ENCODE measurements around the gene ANKRD34B. TPM values are rescaled to one million over a fixed set of nuclear protein-coding genes. Genes with fewer than 3 reads are reported as not detected.

Gene ANKRD34B
- total RNA-seq (not detected in 2 replicates), polyA plus RNA-seq (not detected in 2 replicates), polyA minus RNA-seq (not detected in 2 replicates)
- 0.02 TPM for total RNA-seq (2013)

- Mint-ChIP-seq H3K4me3 (peak within 1 kb of the TSS; percentile 74), H3K4me1 (peaks cover 9% of the 10 kb centered on the region), H3K9me3 (ENCODE audit: insufficient read depth) (no peaks in the 10 kb centered on the region), H3K27me3 (peaks cover 67% of the 10 kb centered on the region), H3K27ac (no peak within 1 kb of the TSS)
- Histone ChIP-seq H3K9me3 (ENCODE audit: control extremely low read depth in 1 of 3, control insufficient read depth in 2 of 3, insufficient read depth in 1 of 3, low read length in 2 of 3) (peaks cover 0 to 1% (median 0%) of the 10 kb centered on the region in 3 donors), H3K79me2 (ENCODE audit: control insufficient read depth, insufficient read depth, low read length) (no peaks in the 10 kb centered on the region), H3K27me3 (replicated peaks in 1 of 4; ENCODE audit: control extremely low read depth in 1 of 4, control insufficient read depth in 3 of 4, insufficient read depth in 4 of 4, low read length in 3 of 4) (peaks cover 0 to 53% (median 23%) of the 10 kb centered on the region in 4 experiments), H2AFZ (ENCODE audit: insufficient read depth, low read depth, low read length, poor library complexity, severe bottlenecking) (peak within 1 kb of the TSS; percentile 42), H4K20me1 (ENCODE audit: control insufficient read depth, insufficient read depth, low read length, poor library complexity, severe bottlenecking) (no peaks in the 10 kb centered on the region), H3K4me3 (ENCODE audit: control extremely low read depth in 1 of 5, extremely low read depth in 1 of 5, insufficient read depth in 1 of 5, low read depth in 2 of 5, low read length in 4 of 5) (no peak within 1 kb of the TSS), H3K4me1 (ENCODE audit: control insufficient read depth in 2 of 2, insufficient read depth in 2 of 2, low read length in 2 of 2) (peaks cover 12 to 13% of the 10 kb centered on the region in 2 donors), H3K9ac (ENCODE audit: low read length) (no peak within 1 kb of the TSS), H3K36me3 (replicated peaks in 1 of 2; ENCODE audit: control extremely low read depth in 1 of 2, control insufficient read depth in 1 of 2, extremely low read depth in 1 of 2, insufficient read depth in 2 of 2, low read length in 1 of 2) (no peaks in the 10 kb centered on the region), H3K4me2 (replicated peaks; ENCODE audit: low read depth, low read length, poor library complexity, severe bottlenecking) (peak within 1 kb of the TSS; percentile 59), H3K27ac (ENCODE audit: low read length in 2 of 2) (no peak within 1 kb of the TSS)
- POLR2A ChIA-PET = no interaction called here
- 4% methylated on average over 69 of the region's 73 CpGs for WGBS (ENCODE audit: insufficient coverage)
- ATAC-seq (ENCODE audit: low read depth) (no peak), DNase-seq (peak; percentile 6)
- TF ChIP-seq EZH2 (IDR thresholded peaks at IDR 0.05; ENCODE audit: borderline replicate concordance, insufficient read depth, low read depth, low read length, poor library complexity, severe bottlenecking) = no peak
- TF ChIP-seq, protein P1, sequence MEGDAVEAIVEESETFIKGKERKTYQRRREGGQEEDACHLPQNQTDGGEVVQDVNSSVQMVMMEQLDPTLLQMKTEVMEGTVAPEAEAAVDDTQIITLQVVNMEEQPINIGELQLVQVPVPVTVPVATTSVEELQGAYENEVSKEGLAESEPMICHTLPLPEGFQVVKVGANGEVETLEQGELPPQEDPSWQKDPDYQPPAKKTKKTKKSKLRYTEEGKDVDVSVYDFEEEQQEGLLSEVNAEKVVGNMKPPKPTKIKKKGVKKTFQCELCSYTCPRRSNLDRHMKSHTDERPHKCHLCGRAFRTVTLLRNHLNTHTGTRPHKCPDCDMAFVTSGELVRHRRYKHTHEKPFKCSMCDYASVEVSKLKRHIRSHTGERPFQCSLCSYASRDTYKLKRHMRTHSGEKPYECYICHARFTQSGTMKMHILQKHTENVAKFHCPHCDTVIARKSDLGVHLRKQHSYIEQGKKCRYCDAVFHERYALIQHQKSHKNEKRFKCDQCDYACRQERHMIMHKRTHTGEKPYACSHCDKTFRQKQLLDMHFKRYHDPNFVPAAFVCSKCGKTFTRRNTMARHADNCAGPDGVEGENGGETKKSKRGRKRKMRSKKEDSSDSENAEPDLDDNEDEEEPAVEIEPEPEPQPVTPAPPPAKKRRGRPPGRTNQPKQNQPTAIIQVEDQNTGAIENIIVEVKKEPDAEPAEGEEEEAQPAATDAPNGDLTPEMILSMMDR (IDR thresholded peaks at IDR 0.05) = no peak
- CTCF ChIA-PET = no interaction called here
- intact Hi-C loops (cut with micrococcal nuclease) = no loop called here
Observed at GRCh38 chr5:80569961-80570786, at the start of gene ANKRD34B. Gene ANKRD34B, minus strand, starts transcription at chr5:80570280. Its CDS starts 10,261 bp downstream, at chr5:80560019.

- intact Hi-C loops (cut with micrococcal nuclease) = no loop called here
- no CpG with 5 or more reads among the region's 1 CpG for WGBS (ENCODE audit: insufficient coverage)
Observed at GRCh38 chr5:80619086-80619485, 49.0 kb upstream of the ANKRD34B start.

More at GRCh38 chr5:80619086-80619485, 49.0 kb upstream of the ANKRD34B start:
- no peak overlapping the region for H3K4me2 ChIP-seq (replicated peaks; ENCODE audit: low read depth, low read length, poor library complexity, severe bottlenecking)
- H3K4me1 ChIP-seq (ENCODE audit: control insufficient read depth in 2 of 2, insufficient read depth in 2 of 2, low read length in 2 of 2) = no peaks in the 10 kb centered on the region
- H3K9ac ChIP-seq (ENCODE audit: low read length) = no peak overlapping the region
- no peaks in the 10 kb centered on the region for H3K79me2 ChIP-seq (ENCODE audit: control insufficient read depth, insufficient read depth, low read length)
- H3K36me3 ChIP-seq (replicated peaks in 1 of 2; ENCODE audit: control extremely low read depth in 1 of 2, control insufficient read depth in 1 of 2, extremely low read depth in 1 of 2, insufficient read depth in 2 of 2, low read length in 1 of 2) = no peaks in the 10 kb centered on the region
- POLR2A ChIA-PET = no interaction called here
- no peaks in the 10 kb centered on the region for H3K4me1 Mint-ChIP-seq
- no peaks in the 10 kb centered on the region for H3K9me3 ChIP-seq (ENCODE audit: control extremely low read depth in 1 of 3, control insufficient read depth in 2 of 3, insufficient read depth in 1 of 3, low read length in 2 of 3)
- ATAC-seq (ENCODE audit: low read depth) (no peak), DNase-seq (no peak)
- H3K27ac ChIP-seq (ENCODE audit: low read length in 2 of 2) = no peak overlapping the region
- H3K4me3 Mint-ChIP-seq = no peak overlapping the region
- no peak overlapping the region for H3K27ac Mint-ChIP-seq
- CTCF ChIA-PET = no interaction called here
- TF ChIP-seq EZH2 (IDR thresholded peaks at IDR 0.05; ENCODE audit: borderline replicate concordance, insufficient read depth, low read depth, low read length, poor library complexity, severe bottlenecking) = no peak
- TF ChIP-seq, protein P1 (IDR thresholded peaks at IDR 0.05) = no peak
- no peaks in the 10 kb centered on the region for H4K20me1 ChIP-seq (ENCODE audit: control insufficient read depth, insufficient read depth, low read length, poor library complexity, severe bottlenecking)
- no peaks in the 10 kb centered on the region for H3K27me3 Mint-ChIP-seq
- H3K9me3 Mint-ChIP-seq (ENCODE audit: insufficient read depth) = no peaks in the 10 kb centered on the region
- H3K27me3 ChIP-seq (replicated peaks in 1 of 4; ENCODE audit: control extremely low read depth in 1 of 4, control insufficient read depth in 3 of 4, insufficient read depth in 4 of 4, low read length in 3 of 4) = no peaks in the 10 kb centered on the region
- no peak overlapping the region for H3K4me3 ChIP-seq (ENCODE audit: control extremely low read depth in 1 of 5, extremely low read depth in 1 of 5, insufficient read depth in 1 of 5, low read depth in 2 of 5, low read length in 4 of 5)
- H2AFZ ChIP-seq (ENCODE audit: insufficient read depth, low read depth, low read length, poor library complexity, severe bottlenecking) = no peak overlapping the region
